SW 1271 (cell line): ENCODE data around the gene SH3RF1.
"Not testable (repeated sequence)": the region's sequence is repeated elsewhere in the genome, so short reads cannot be mapped to it uniquely, and the experiment has no call there.

Experiments used
- DNase-seq, 2 experiments: peaks; one replicate each; lab custom pipeline; 2025; lab: John Stamatoyannopoulos, UW

The SH3RF1 gene

GRCh38 chr4:169225812-169226211 is 44.9 kb downstream of the SH3RF1 start:
- DNase-seq, result peak in 1 of 2 experiments; percentile 65

- peak; percentile 73 to 91 for DNase-seq
Measured at GRCh38 chr4:169225058-169225751, 45.6 kb downstream of the SH3RF1 start.

- DNase-seq, result no peak
Measured at GRCh38 chr4:169222761-169223160, 48.0 kb downstream of the SH3RF1 start.

- DNase-seq, result no peak
Measured at GRCh38 chr4:169221662-169222061, 49.1 kb downstream of the SH3RF1 start.

GRCh38 chr4:169220854-169221411 is 49.8 kb downstream of the SH3RF1 start:
- no peak for DNase-seq

GRCh38 chr4:169220447-169220846 is 50.3 kb downstream of the SH3RF1 start:
- DNase-seq, result no peak

- no peak for DNase-seq
Measured at GRCh38 chr4:169219440-169219839, 51.3 kb downstream of the SH3RF1 start.

- no peak for DNase-seq
Measured at GRCh38 chr4:169215656-169216055, 55.1 kb downstream of the SH3RF1 start.

GRCh38 chr4:169212981-169213380 is 57.8 kb downstream of the SH3RF1 start:
- no peak for DNase-seq

- no peak for DNase-seq
Measured at GRCh38 chr4:169210504-169211118, 60.1 kb downstream of the SH3RF1 start.

- no peak for DNase-seq
Measured at GRCh38 chr4:169209388-169209883, 61.3 kb downstream of the SH3RF1 start.

GRCh38 chr4:169208516-169208915 is 62.2 kb downstream of the SH3RF1 start:
- DNase-seq, result no peak

GRCh38 chr4:169208090-169208455 is 62.7 kb downstream of the SH3RF1 start:
- no peak for DNase-seq

GRCh38 chr4:169207436-169208089 is 63.2 kb downstream of the SH3RF1 start:
- no peak for DNase-seq

- no peak for DNase-seq
Measured at GRCh38 chr4:169205744-169206080, 65.0 kb downstream of the SH3RF1 start.

GRCh38 chr4:169205075-169205743 is 65.5 kb downstream of the SH3RF1 start:
- no peak for DNase-seq

GRCh38 chr4:169203891-169204290 is 66.9 kb downstream of the SH3RF1 start:
- no peak for DNase-seq

GRCh38 chr4:169203278-169203677 is 67.5 kb downstream of the SH3RF1 start:
- not testable (repeated sequence) for DNase-seq

GRCh38 chr4:169202878-169203277 is 67.9 kb downstream of the SH3RF1 start:
- no peak for DNase-seq

- no peak for DNase-seq
Measured at GRCh38 chr4:169202145-169202699, 68.5 kb downstream of the SH3RF1 start.

GRCh38 chr4:169201222-169202144 is 69.3 kb downstream of the SH3RF1 start:
- DNase-seq, result no peak
